NCI-H2171 treated with DMSO at 0.1 percent for 48 hours (cell line): ENCODE measurements around the gene PTPRB.

Experiments used
- DNase-seq: peaks from one replicate; lab custom pipeline; 2025; lab: John Stamatoyannopoulos, UW

PTPRB gene

DNA sequence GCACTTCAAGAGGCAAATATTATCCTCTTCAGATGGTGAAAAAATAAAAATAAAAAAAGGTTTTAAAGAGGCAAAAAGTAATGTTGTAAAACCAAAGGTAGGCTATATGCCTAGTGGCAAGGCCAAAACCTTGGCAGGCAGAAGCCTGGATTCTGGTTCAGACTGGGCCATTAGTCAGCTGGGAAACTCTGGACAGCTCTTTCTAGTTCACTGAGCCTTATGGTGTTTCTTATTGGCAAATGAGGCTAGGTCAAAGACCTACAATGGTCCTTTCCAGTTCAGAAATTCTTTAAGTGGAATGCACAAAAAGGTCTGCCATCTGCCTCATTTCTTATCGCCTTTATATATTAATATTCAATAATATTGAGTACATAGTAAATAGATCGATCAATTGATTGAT lies 44.6 kb downstream of the PTPRB start:
- DNase-seq = no peak

DNA sequence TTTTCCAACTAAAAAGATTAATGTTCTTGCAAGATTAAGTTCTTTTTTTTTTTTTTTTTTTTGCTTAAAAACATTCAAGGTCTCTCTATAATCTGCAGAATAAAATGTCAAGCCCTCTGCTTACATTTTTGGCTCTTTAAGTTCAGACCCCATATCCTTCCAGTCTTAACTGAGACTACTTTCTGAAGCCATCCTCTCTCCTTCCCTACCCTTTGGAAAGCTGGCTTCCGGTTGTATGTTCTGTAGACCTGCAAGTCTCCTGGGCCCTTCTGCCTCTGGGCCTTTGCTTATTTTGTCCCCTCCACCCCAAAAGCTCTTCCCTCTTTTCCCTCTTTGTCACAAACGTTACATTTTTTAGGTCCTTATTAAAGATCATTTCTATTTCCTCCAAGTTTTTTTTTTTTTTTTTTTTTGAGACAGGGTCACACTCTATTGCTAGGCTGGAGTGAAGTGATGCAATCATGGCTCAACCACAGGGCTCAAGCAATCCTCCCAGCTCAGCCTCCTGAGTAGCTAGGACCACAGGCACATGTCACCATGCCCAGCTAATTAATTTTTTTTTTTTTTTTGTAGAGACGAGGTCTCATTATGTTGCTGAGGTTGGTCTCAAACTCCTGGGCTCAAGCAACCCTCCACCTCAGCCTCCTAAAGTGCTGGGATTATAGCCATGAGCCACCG lies 46.5 kb downstream of the PTPRB start:
- DNase-seq = no peak

DNA sequence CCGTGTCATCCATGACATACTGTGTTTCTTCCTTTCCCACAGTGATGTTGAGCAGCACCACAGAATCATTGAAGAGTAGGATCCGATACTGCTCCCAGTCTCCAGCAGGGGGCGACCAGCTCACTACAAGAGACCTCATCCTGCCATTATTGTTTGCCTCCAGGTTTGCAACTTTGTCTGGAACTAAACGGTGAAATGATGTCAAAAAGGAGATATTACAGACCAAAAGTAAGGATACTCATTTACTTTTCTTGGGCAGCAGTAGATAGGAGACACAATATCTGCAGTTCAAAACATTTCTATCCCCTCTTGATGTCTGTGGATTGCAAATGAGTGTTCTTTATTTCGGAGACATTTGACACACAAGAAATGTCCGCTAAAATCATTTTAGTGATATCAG lies 47.2 kb downstream of the PTPRB start:
- peak; percentile 25 for DNase-seq

DNA sequence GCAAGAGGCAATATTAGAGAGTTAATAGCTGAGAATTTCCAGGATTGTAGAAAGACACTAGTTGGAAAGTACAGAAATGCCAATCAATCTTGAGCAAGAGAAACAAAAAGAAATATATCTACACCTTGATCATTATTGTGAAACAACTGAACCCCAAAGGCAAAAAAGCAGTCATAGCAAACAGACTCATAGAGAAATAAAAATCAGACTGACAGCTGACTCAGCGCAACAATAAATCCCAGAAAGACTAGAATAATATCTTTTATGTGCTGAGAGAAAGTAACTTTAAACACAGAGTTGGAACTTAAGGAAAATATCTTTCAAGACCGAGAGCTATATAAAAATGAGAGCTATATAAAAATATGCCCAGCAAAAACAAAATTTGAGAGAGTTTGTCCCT lies 52.9 kb downstream of the PTPRB start:
- no peak for DNase-seq

GRCh38 chr12:70583251-70583650 lies 54.0 kb downstream of the PTPRB start:
- DNase-seq = no peak

DNA sequence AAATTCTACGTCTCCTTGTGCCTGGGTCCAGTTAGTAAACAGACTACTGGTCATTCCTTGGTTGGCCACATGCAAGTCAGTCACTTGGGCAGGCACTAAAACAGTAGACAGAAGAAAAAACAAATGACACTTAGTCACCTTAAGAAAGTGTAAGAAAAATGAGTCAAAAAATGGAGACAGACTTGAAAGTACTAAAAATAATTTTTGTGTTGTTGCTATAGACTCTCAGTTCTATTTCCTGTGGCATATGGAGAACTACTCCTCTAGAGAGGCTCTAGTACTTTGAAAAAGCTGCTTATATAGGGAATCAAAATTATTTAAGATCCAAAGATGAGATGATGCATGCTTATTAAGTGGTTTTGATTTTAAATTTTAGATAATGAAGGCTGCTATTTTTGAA lies 56.0 kb downstream of the PTPRB start:
- no peak for DNase-seq

DNA sequence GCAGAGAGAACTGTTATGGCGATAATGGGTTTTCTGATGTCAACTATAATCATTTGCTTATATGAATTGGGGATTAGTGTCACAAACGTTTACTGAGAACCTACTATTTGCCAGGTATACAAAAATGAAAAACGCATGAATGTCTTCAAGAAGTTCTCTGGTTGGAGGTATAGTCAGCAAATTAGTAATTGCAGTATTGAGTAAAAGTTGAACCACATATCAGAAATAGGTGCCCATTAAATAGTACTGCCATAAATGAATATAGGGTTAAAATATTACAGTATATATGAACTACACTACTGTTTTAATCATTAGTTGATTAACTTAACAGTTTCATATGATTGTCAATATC lies 60.0 kb downstream of the PTPRB start:
- DNase-seq = no peak

GRCh38 chr12:70576341-70577282 lies 60.6 kb downstream of the PTPRB start:
- DNase-seq = peak; percentile 75

DNA sequence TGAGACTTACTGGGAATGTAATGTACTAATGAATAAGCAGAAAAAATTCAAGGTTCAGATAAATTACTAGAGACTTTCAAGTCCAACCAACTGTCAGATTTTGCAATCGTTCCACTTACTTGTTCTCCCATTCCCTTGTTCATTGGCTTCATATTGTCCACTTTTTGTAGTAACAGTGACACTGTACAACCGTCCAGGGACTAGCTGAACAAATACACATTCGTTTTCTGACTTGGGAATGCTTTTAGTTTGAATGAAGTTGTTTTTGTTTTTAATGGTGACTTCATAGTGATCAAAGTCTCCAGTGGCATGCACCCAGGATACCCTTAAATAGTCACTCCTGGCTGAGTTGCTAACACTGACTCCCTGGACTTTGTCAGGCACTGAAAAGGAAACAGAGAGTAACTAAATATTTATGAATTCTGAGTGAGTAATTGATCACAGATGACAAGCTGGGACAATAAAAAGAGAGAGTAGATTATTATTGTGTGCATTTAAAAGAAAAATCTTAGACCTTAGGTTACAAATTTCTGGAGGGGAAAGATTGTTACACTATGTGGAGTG lies 65.4 kb downstream of the PTPRB start:
- no peak for DNase-seq

- DNase-seq = no peak
These were observed 66.2 kb downstream of the PTPRB start for GRCh38 chr12:70571029-70571428.

GRCh38 chr12:70561550-70561949 lies 75.7 kb downstream of the PTPRB start:
- no peak for DNase-seq

DNA sequence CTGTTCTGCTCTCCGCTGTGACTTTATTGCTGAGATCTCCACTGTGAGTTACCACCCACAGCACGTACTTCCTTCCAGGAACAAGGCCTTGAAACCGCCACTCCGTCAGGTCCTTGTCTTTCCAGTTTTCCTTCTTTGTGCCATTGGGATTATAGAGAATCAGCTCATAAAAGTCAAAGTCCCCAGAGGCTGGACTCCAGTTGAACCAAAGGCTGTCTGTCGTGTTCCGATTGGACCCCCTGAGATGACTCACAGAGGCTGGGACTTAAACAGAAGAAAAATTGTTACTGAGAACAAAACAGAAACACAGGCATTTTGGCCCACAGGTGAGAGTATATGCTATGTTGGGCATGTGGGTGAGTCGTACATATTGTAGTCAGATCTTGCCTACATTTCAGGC lies 76.6 kb downstream of the PTPRB start:
- DNase-seq = no peak

- DNase-seq = no peak
These were observed 77.8 kb downstream of the PTPRB start for GRCh38 chr12:70559390-70559789.

GRCh38 chr12:70557583-70558191 lies 79.5 kb downstream of the PTPRB start:
- no peak for DNase-seq

DNA sequence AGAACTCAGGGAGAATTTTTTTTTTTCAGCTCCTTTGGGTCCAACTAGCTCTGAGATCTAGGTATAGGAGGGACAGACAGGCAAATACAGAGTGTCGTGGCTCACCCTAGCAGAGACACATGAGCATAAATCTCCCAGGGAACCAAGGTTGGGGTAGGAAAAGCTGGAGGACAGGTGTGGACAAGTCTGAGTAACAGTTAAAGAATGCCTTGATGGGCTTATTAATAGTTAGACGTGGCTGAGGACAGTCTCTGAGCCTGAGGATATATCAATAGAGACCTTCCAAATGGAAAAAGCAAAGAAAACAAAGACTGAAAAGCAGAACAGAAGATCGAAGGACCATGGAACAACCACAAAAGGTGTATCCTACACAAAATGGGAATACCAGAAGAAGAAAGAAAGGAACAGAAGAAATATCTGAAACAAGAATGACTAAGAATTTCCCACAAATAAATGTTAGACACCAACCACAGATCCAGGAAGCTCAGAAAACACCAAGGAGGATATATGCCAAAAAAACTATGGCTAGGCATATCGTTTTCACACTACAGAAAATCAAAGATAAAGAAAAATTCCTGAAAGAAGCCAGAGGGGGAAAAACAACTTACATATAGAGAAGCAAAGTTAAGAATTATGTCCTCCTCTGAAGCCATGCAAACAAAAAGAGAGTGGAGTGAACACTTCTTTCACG lies 80.9 kb downstream of the PTPRB start:
- DNase-seq = no peak

DNA sequence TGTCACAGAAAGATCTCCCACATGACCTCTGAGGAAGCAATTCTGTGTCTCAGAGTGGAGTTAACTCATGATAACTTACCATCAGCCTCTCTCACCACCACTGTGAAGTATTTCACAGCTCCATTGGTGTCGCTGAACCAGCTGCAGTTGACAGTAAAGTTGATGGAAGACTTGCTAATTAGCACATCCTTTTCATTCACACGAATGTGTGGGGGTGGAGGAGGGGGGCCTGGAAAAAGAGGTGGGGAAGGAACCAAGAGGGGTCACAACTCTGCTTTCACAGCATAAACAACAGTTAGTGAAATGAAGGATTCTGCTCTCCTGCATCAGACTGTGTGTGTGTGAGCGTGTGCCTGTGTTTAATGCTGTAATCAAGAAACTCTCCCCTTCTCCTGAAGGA lies 82.1 kb downstream of the PTPRB start:
- DNase-seq = no peak

DNA sequence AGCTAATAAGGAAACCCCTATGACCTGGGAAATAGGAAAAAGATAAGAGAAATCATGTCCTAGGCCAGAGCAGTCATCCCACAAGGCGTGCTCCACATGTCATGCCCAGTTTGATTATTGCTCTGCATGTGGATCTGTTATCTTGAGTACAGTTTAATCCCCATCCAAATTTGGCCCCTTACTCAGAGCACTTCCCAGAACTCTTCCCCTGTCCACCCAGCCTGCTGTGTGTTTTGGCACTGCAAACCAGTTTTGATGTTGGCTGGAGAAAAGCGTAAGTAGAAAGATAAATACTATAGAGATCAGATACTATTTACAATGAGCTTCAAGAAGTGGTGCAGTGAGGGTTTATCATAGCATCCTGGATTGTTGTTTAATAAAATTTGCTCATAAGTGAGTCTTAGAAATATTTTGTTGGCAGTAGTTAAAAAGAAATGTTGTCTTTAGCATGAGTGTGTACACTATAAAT lies 83.8 kb downstream of the PTPRB start:
- no peak for DNase-seq

DNA sequence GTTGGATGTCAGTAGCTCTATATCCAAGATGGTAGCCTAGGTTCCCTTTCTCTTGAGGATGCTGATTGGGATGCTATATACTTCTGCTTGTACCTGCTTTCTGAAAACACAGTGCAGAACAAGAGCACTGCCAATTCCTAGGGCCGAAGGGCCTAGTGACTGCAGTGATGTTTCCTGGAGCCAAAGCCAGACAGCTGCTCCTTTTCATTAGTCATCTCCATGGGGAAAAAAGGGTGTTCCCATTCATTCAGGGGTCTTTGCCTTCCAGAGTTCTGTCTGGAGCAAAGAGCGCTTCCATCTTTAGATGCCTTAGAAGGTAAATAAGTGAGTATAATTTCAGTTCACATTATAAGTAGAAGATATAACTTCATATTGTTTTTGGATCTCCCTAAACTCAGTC lies 85.5 kb downstream of the PTPRB start:
- no peak for DNase-seq

DNA sequence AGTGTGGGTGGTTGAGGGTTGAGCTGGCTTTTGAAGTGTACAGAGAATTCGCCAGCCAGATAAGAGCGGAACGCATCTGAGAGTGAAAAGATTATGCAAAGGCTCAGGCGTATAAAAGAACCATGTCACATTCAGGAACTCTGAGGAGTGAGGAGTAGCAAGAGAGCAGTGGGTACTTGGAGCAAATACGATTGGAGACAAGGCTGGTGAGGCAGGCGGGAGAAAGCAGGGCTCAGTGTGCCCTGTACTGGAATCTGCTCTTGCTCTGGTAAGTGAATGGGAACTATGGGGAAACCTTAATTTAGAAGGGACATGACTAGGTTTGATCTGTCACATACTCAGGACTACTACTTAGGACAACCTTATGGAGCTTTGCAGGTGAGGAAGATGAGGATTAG lies 87.0 kb downstream of the PTPRB start:
- DNase-seq = no peak

DNA sequence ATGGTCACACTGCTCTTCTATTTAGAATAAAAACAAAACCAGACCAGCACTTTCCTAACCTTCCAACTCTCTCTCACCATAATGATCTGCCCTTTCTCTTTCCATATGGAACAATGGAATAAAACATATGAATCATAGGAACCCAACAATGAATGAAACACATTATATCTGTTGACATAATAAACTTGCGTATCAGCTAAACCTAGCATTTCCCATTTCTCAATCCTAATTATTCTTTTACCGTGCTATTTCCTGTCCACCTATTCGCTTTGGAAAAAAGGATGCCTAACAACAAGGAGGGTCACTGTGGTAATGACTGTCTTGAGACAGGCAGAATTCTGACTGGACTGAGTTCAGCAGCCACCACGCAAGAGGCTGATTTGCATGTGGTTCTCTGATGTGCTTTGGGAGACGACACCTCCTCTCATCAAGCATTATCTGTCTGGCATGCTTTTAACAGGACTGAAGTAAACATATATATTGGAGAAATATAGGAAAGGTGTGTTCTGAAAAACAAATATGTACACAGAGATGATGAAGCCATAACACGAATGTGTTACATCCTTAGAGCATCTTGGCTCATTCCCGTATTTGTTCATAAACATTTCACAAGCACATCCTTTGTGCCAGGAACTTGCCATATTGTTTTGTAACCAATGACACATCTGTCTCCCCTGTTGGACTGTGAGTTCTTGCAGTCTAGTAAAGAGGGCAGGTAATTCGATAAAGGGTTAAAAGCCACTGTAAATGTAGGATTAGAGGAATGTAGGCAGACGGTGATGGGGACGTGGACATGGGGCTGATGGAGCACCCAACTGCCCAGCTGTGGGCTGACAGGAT lies 87.7 kb downstream of the PTPRB start:
- no peak for DNase-seq

DNA sequence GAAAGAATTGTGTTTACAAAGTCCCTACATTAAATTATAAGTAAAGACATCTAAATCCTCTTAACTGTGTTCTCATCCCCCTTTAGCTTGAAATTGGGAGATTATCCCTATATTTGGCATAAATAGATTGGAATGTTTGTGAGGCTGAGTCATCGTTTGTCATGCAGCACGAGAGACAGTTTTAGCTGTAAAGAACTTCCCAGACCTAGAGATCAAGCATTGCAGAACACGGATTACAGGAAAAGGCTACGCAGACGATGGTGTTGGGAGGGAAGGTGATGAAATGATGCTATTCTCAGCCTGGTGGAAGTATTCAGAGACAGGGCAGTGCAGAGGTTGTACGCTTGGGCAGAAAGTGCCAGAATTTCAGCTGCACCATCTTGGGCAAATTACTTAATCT lies 93.8 kb downstream of the PTPRB start:
- DNase-seq = no peak
